ENCODE results near the gene EDAR. TPM values are rescaled to one million over a fixed set of nuclear protein-coding genes. Genes with fewer than 3 reads are reported as not detected.

Gene EDAR
- total RNA-seq, 2 donors from 2014 or later, result not detected

GRCh38 chr2:108935271-108935741 lies 53.7 kb downstream of the EDAR start:
- Mint-ChIP-seq H3K27me3 (peaks cover 0 to 6% of the 10 kb centered on the region in 2 donors), H3K4me3 (no peak overlapping the region), H3K36me3 (no peaks in the 10 kb centered on the region), H3K4me1 (ENCODE audit: low read depth in 2 of 2) (no peaks in the 10 kb centered on the region), H3K27ac (no peak overlapping the region), H3K9me3 (no peaks in the 10 kb centered on the region)
- ATAC-seq, result no peak
- no peak for DNase-seq (ENCODE audit: low spot score)

GRCh38 chr2:108934583-108935245 lies 54.3 kb downstream of the EDAR start:
- no peaks in the 10 kb centered on the region for H3K4me1 Mint-ChIP-seq (ENCODE audit: low read depth in 2 of 2)
- H3K9me3 Mint-ChIP-seq, result no peaks in the 10 kb centered on the region
- H3K27me3 Mint-ChIP-seq, result peaks cover 0 to 4% of the 10 kb centered on the region in 2 donors
- no peak for DNase-seq (ENCODE audit: low spot score)
- H3K27ac Mint-ChIP-seq, result no peak overlapping the region
- ATAC-seq, result no peak
- no peaks in the 10 kb centered on the region for H3K36me3 Mint-ChIP-seq
- H3K4me3 Mint-ChIP-seq, result no peak overlapping the region

GRCh38 chr2:108934151-108934550 lies 54.9 kb downstream of the EDAR start:
- Mint-ChIP-seq H3K27me3 (peaks cover 0 to under 1% of the 10 kb centered on the region in 2 donors), H3K9me3 (no peaks in the 10 kb centered on the region), H3K4me1 (ENCODE audit: low read depth in 2 of 2) (no peaks in the 10 kb centered on the region), H3K36me3 (no peaks in the 10 kb centered on the region), H3K4me3 (no peak overlapping the region), H3K27ac (no peak overlapping the region)
- ATAC-seq (no peak), DNase-seq (ENCODE audit: low spot score) (no peak)

GRCh38 chr2:108933691-108934117 lies 55.3 kb downstream of the EDAR start:
- H3K36me3 Mint-ChIP-seq, result no peaks in the 10 kb centered on the region
- peaks cover 0 to under 1% of the 10 kb centered on the region in 2 donors for H3K27me3 Mint-ChIP-seq
- no peaks in the 10 kb centered on the region for H3K4me1 Mint-ChIP-seq (ENCODE audit: low read depth in 2 of 2)
- no peaks in the 10 kb centered on the region for H3K9me3 Mint-ChIP-seq
- no peak overlapping the region for H3K4me3 Mint-ChIP-seq
- no peak for DNase-seq (ENCODE audit: low spot score)
- no peak overlapping the region for H3K27ac Mint-ChIP-seq
- no peak for ATAC-seq

GRCh38 chr2:108932736-108933332 lies 56.2 kb downstream of the EDAR start:
- ATAC-seq (no peak), DNase-seq (ENCODE audit: low spot score) (no peak)
- peaks cover 0 to 8% of the 10 kb centered on the region in 2 donors for H3K27me3 Mint-ChIP-seq
- H3K4me1 Mint-ChIP-seq (ENCODE audit: low read depth in 2 of 2), result no peaks in the 10 kb centered on the region
- no peak overlapping the region for H3K27ac Mint-ChIP-seq
- H3K36me3 Mint-ChIP-seq, result no peaks in the 10 kb centered on the region
- H3K9me3 Mint-ChIP-seq, result no peaks in the 10 kb centered on the region
- H3K4me3 Mint-ChIP-seq, result no peak overlapping the region

- Mint-ChIP-seq H3K36me3 (no peaks in the 10 kb centered on the region), H3K27ac (no peak overlapping the region), H3K4me3 (no peak overlapping the region), H3K27me3 (peaks cover 0 to 8% of the 10 kb centered on the region in 2 donors), H3K9me3 (no peaks in the 10 kb centered on the region), H3K4me1 (ENCODE audit: low read depth in 2 of 2) (no peaks in the 10 kb centered on the region)
- no peak for DNase-seq (ENCODE audit: low spot score)
- no peak for ATAC-seq
Measured at GRCh38 chr2:108931372-108931771, 57.6 kb downstream of the EDAR start.

GRCh38 chr2:108929807-108930425 lies 59.1 kb downstream of the EDAR start:
- ATAC-seq (no peak), DNase-seq (ENCODE audit: low spot score) (no peak)
- no peak overlapping the region for H3K27ac Mint-ChIP-seq
- no peaks in the 10 kb centered on the region for H3K9me3 Mint-ChIP-seq
- no peaks in the 10 kb centered on the region for H3K36me3 Mint-ChIP-seq
- no peak overlapping the region for H3K4me3 Mint-ChIP-seq
- H3K27me3 Mint-ChIP-seq, result peaks cover 0 to 8% of the 10 kb centered on the region in 2 donors
- no peaks in the 10 kb centered on the region for H3K4me1 Mint-ChIP-seq (ENCODE audit: low read depth in 2 of 2)

GRCh38 chr2:108928660-108929377 lies 60.2 kb downstream of the EDAR start:
- DNase-seq (ENCODE audit: low spot score) (no peak), ATAC-seq (no peak)
- no peaks in the 10 kb centered on the region for H3K36me3 Mint-ChIP-seq
- no peak overlapping the region for H3K4me3 Mint-ChIP-seq
- H3K4me1 Mint-ChIP-seq (ENCODE audit: low read depth in 2 of 2), result no peaks in the 10 kb centered on the region
- peaks cover 0 to 8% of the 10 kb centered on the region in 2 donors for H3K27me3 Mint-ChIP-seq
- H3K9me3 Mint-ChIP-seq, result no peaks in the 10 kb centered on the region
- no peak overlapping the region for H3K27ac Mint-ChIP-seq

- Mint-ChIP-seq H3K9me3 (no peaks in the 10 kb centered on the region), H3K4me3 (no peak overlapping the region), H3K27me3 (peaks cover 0 to 8% of the 10 kb centered on the region in 2 donors), H3K36me3 (no peaks in the 10 kb centered on the region), H3K27ac (no peak overlapping the region), H3K4me1 (ENCODE audit: low read depth in 2 of 2) (no peaks in the 10 kb centered on the region)
- ATAC-seq (no peak), DNase-seq (ENCODE audit: low spot score) (no peak)
Measured at GRCh38 chr2:108927936-108928659, 60.9 kb downstream of the EDAR start.

GRCh38 chr2:108927405-108927804 lies 61.6 kb downstream of the EDAR start:
- ATAC-seq, result no peak
- DNase-seq (ENCODE audit: low spot score), result no peak
- H3K27me3 Mint-ChIP-seq, result peaks cover 0 to 8% of the 10 kb centered on the region in 2 donors
- no peak overlapping the region for H3K4me3 Mint-ChIP-seq
- H3K4me1 Mint-ChIP-seq (ENCODE audit: low read depth in 2 of 2), result no peaks in the 10 kb centered on the region
- H3K27ac Mint-ChIP-seq, result no peak overlapping the region
- no peaks in the 10 kb centered on the region for H3K36me3 Mint-ChIP-seq
- no peaks in the 10 kb centered on the region for H3K9me3 Mint-ChIP-seq

GRCh38 chr2:108926561-108927380 lies 62.2 kb downstream of the EDAR start:
- no peak overlapping the region for H3K27ac Mint-ChIP-seq
- H3K36me3 Mint-ChIP-seq, result no peaks in the 10 kb centered on the region
- H3K27me3 Mint-ChIP-seq, result peaks cover 0 to 8% of the 10 kb centered on the region in 2 donors
- no peaks in the 10 kb centered on the region for H3K4me1 Mint-ChIP-seq (ENCODE audit: low read depth in 2 of 2)
- ATAC-seq, result no peak
- no peak overlapping the region for H3K4me3 Mint-ChIP-seq
- no peaks in the 10 kb centered on the region for H3K9me3 Mint-ChIP-seq
- DNase-seq (ENCODE audit: low spot score), result no peak

GRCh38 chr2:108925735-108926134 lies 63.3 kb downstream of the EDAR start:
- Mint-ChIP-seq H3K27ac (no peak overlapping the region), H3K36me3 (no peaks in the 10 kb centered on the region), H3K27me3 (peaks cover 0 to 8% of the 10 kb centered on the region in 2 donors), H3K4me1 (ENCODE audit: low read depth in 2 of 2) (no peaks in the 10 kb centered on the region), H3K9me3 (no peaks in the 10 kb centered on the region), H3K4me3 (no peak overlapping the region)
- ATAC-seq (no peak), DNase-seq (ENCODE audit: low spot score) (no peak)

GRCh38 chr2:108925286-108925685 lies 63.7 kb downstream of the EDAR start:
- ATAC-seq (no peak), DNase-seq (ENCODE audit: low spot score) (no peak)
- Mint-ChIP-seq H3K4me3 (no peak overlapping the region), H3K36me3 (no peaks in the 10 kb centered on the region), H3K27ac (no peak overlapping the region), H3K9me3 (no peaks in the 10 kb centered on the region), H3K4me1 (ENCODE audit: low read depth in 2 of 2) (no peaks in the 10 kb centered on the region), H3K27me3 (peaks cover 0 to 8% of the 10 kb centered on the region in 2 donors)
